Measurements from ENCODE around the gene ADGRF5. TPM values are rescaled to one million over a fixed set of nuclear protein-coding genes. Genes with fewer than 3 reads are reported as not detected.

Gene ADGRF5
- not detected in 2 replicates for total RNA-seq (2013; cell fraction: nucleolus; rRNA removed)
- not detected in 2 replicates for total RNA-seq (2014; rRNA removed)
- not detected in 2 replicates for total RNA-seq (2014; rRNA removed; fragmentation: Illumina TruSeq; extraction: Trizol)
- total RNA-seq (2021): 0.13 TPM in 2 replicates
- not detected for polyA plus RNA-seq (2011; ENCODE audit: low read depth)
- polyA plus RNA-seq (2011; rRNA removed): 0.01 TPM in 1 of 2 replicates, not detected in the other
- not detected in 2 replicates for polyA plus RNA-seq (2011; cell fraction: cytosol; rRNA removed)
- polyA plus RNA-seq (2011; cell fraction: nucleus; rRNA removed): not detected in 2 replicates
- not detected in 2 replicates for polyA plus RNA-seq (2012)
- polyA plus RNA-seq (2014; fragmentation: Illumina TruSeq; extraction: Trizol): not detected in 2 replicates
- not detected for polyA plus RNA-seq (2014; fragmentation: Nextera tagmentation; extraction: Ambion mirVana)
- not detected in 2 replicates for polyA plus RNA-seq (2014; rRNA removed)
- not detected for polyA plus RNA-seq (2016; fragmentation: Nextera tagmentation; extraction: Ambion mirVana)
- polyA minus RNA-seq (2011; rRNA and poly(A)+ RNA removed): not detected in 2 replicates
- not detected in 2 replicates for polyA minus RNA-seq (2011; cell fraction: cytosol; rRNA and poly(A)+ RNA removed)
- polyA minus RNA-seq (2011; cell fraction: nucleus; rRNA and poly(A)+ RNA removed): not detected in 2 replicates
- Bru-seq, nascent RNA: not detected
- BruChase-seq, experiment 1, labeled RNA remaining after a 6-hour chase: not detected
- BruChase-seq, experiment 2, labeled RNA remaining after a 2-hour chase: not detected
- long read RNA-seq, experiment 1: 0 reads
- long read RNA-seq, experiment 2: 0 reads

DNA sequence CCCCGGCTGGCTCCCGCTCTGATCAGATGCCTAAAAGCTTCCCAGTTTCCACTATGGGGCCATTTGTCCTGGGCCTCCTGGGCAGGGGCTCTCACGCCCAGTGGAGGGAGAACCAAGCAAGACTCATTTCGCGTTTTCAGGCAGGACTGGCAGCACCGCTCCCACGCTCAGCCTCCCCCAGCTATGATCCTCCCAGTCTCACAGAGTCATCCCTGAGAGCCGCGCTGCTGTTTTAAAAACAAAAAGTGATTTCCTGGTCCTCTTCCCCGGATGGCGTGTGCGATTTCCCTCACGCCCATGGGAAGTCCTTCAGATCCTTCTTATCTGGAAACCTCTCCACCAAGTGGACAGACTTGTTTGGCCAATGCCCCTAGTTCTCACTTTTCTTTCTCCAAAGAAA is at the start of gene ADGRF5:
Gene ADGRF5 (minus strand): TSS at position 208 of the 400 bp plus-strand sequence. CDS start 15,176 bp downstream, outside the sequence.
- BruUV-seq (replicated peaks): no TSS peak
- CTCF ChIA-PET: no interaction called here
- DNase-seq (ENCODE audit: low read depth, low spot score) (no peak), FAIRE-seq (no peak), ATAC-seq (no peak)
- Histone ChIP-seq H3K4me1 (ENCODE audit: control insufficient read depth, insufficient read depth, low read length) (no peaks in the 10 kb centered on the region), H3K4me3 (no peak within 1 kb of the TSS), H3K27me3 (replicated peaks in 1 of 2; ENCODE audit: control insufficient read depth in 2 of 2, insufficient read depth in 2 of 2, low read length in 1 of 2) (no peaks in the 10 kb centered on the region), H3K9me3 (replicated peaks; ENCODE audit: control insufficient read depth, insufficient read depth, low read length) (no peaks in the 10 kb centered on the region), H3K36me3 (ENCODE audit: control insufficient read depth in 2 of 2, insufficient read depth in 2 of 2, low read length in 1 of 2) (no peaks in the 10 kb centered on the region), H3K4me2 (ENCODE audit: control insufficient read depth, insufficient read depth) (no peak within 1 kb of the TSS), H3K9ac (ENCODE audit: control insufficient read depth, insufficient read depth, low read length) (no peak within 1 kb of the TSS), H2AFZ (ENCODE audit: control insufficient read depth, low read depth, low read length) (no peak within 1 kb of the TSS), H3K27ac (ENCODE audit: control insufficient read depth, insufficient read depth) (no peak within 1 kb of the TSS), H3K79me2 (ENCODE audit: control insufficient read depth, insufficient read depth, low read length) (no peaks in the 10 kb centered on the region), H4K20me1 (ENCODE audit: control insufficient read depth, insufficient read depth) (no peaks in the 10 kb centered on the region)
- WGBS (ENCODE audit: insufficient coverage, insufficient replicate concordance, low lambda C conversion rate, missing lambda C conversion rate): 64% methylated on average over 13 of the region's 13 CpGs
- intact Hi-C loops (cut with micrococcal nuclease; ENCODE audit: unreplicated experiment) (no loop called here), in situ Hi-C loops (cut with MboI) (no loop called here)
- POLR2A ChIA-PET: no interaction called here
- no peak for TF ChIP-seq PAX5 (IDR thresholded peaks at IDR 0.05; ENCODE audit: borderline replicate concordance, low read depth, low read length)
- no peak for TF ChIP-seq TAF1 (IDR thresholded peaks at IDR 0.05; ENCODE audit: borderline replicate concordance, low read depth, low read length)
- TF ChIP-seq FOS (IDR thresholded peaks at IDR 0.05; ENCODE audit: borderline replicate concordance, extremely low read depth, insufficient read length): no peak
- no peak for TF ChIP-seq CBX5 (IDR thresholded peaks at IDR 0.05; ENCODE audit: low read depth)
- no peak for TF ChIP-seq CHD2 (IDR thresholded peaks at IDR 0.05; ENCODE audit: borderline replicate concordance, low read depth, low read length)
- TF ChIP-seq, protein P1, sequence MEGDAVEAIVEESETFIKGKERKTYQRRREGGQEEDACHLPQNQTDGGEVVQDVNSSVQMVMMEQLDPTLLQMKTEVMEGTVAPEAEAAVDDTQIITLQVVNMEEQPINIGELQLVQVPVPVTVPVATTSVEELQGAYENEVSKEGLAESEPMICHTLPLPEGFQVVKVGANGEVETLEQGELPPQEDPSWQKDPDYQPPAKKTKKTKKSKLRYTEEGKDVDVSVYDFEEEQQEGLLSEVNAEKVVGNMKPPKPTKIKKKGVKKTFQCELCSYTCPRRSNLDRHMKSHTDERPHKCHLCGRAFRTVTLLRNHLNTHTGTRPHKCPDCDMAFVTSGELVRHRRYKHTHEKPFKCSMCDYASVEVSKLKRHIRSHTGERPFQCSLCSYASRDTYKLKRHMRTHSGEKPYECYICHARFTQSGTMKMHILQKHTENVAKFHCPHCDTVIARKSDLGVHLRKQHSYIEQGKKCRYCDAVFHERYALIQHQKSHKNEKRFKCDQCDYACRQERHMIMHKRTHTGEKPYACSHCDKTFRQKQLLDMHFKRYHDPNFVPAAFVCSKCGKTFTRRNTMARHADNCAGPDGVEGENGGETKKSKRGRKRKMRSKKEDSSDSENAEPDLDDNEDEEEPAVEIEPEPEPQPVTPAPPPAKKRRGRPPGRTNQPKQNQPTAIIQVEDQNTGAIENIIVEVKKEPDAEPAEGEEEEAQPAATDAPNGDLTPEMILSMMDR (IDR thresholded peaks at IDR 0.05 in 2 of 3, conservative IDR thresholded peaks at IDR 0.05 in 1 of 3; ENCODE audit: control insufficient read depth in 2 of 3, extremely low read depth in 1 of 3, insufficient read depth in 1 of 3, low read depth in 3 of 3, low read length in 3 of 3): no peak
- no peak for TF ChIP-seq TCF12 (IDR thresholded peaks at IDR 0.05; ENCODE audit: low read depth, low read length)
- no peak for TF ChIP-seq NFIC (IDR thresholded peaks at IDR 0.05; ENCODE audit: low read depth, low read length)
- no peak for TF ChIP-seq RCOR1 (conservative IDR thresholded peaks at IDR 0.05; ENCODE audit: low read depth, low read length)
- no peak for TF ChIP-seq PML (IDR thresholded peaks at IDR 0.05; ENCODE audit: low read length)
- TF ChIP-seq SMC3 (IDR thresholded peaks at IDR 0.05; ENCODE audit: borderline replicate concordance, low read length): no peak
- no peak for TF ChIP-seq MXI1 (IDR thresholded peaks at IDR 0.05; ENCODE audit: low read depth, low read length)
- no peak for TF ChIP-seq BRCA1 (IDR thresholded peaks at IDR 0.05; ENCODE audit: low read depth, low read length)
- TF ChIP-seq, protein P2, sequence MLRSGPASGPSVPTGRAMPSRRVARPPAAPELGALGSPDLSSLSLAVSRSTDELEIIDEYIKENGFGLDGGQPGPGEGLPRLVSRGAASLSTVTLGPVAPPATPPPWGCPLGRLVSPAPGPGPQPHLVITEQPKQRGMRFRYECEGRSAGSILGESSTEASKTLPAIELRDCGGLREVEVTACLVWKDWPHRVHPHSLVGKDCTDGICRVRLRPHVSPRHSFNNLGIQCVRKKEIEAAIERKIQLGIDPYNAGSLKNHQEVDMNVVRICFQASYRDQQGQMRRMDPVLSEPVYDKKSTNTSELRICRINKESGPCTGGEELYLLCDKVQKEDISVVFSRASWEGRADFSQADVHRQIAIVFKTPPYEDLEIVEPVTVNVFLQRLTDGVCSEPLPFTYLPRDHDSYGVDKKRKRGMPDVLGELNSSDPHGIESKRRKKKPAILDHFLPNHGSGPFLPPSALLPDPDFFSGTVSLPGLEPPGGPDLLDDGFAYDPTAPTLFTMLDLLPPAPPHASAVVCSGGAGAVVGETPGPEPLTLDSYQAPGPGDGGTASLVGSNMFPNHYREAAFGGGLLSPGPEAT (IDR thresholded peaks at IDR 0.05; ENCODE audit: low read depth): no peak
- SMC1A ChIA-PET (ENCODE audit: uncharacterized antibody, unreplicated experiment): no interaction called here
- RAD21 ChIA-PET (ENCODE audit: unreplicated experiment): no interaction called here

All from GM12878 (cell line).